Spleen (tissue), 11 donors: ENCODE data around the gene PIGV. TPM values are rescaled to one million over a fixed set of nuclear protein-coding genes. Genes with fewer than 3 reads are reported as not detected.

ENCODE experiments used
- DNase-seq: peaks from one replicate; pipeline ENCODE4 v3.0.0-alpha.2; 2020
- H3K27ac ChIP-seq, 8 donors: fragments of 200-600 bp; sonication (generic) in 7 of 8; 1 replicate in 4 of 8; 2 replicates in 4 of 8; pipeline versions ENCODE4 v1.5.0 to v1.8.0; 2016 to 2021; ENCODE audit warnings: inconsistent platforms in 4 of 8, mild to moderate bottlenecking in 4 of 8, moderate library complexity in 1 of 8
- H3K27me3 ChIP-seq, 7 donors: fragments of 200-600 bp; sonication (generic) in 6 of 7; replicated peaks in 1 of 7; 1 replicate in 4 of 7; 2 replicates in 3 of 7; pipeline versions ENCODE4 v1.5.0 to v1.8.0; 2016 to 2021; ENCODE audit warnings: inconsistent platforms in 3 of 7, mild to moderate bottlenecking in 1 of 7
- H3K36me3 ChIP-seq, 6 donors: fragments of 200-600 bp; sonication (generic) in 5 of 6; 1 replicate in 4 of 6; 2 replicates in 2 of 6; pipeline versions ENCODE4 v1.5.0 to v1.8.0; 2016 to 2021; ENCODE audit warnings: inconsistent platforms in 2 of 6
- H3K4me1 ChIP-seq, 6 donors: fragments of 200-600 bp; sonication (generic) in 5 of 6; 1 replicate in 3 of 6; 2 replicates in 3 of 6; pipeline versions ENCODE4 v1.5.0 to v1.8.0; 2016 to 2021; ENCODE audit warnings: inconsistent platforms in 3 of 6
- H3K4me3 ChIP-seq, 8 donors: fragments of 200-600 bp; sonication (generic) in 7 of 8; 1 replicate in 4 of 8; 2 replicates in 4 of 8; pipeline versions ENCODE4 v1.5.0 to v1.8.0; 2016 to 2021; ENCODE audit warnings: inconsistent platforms in 4 of 8, mild to moderate bottlenecking in 4 of 8, moderate library complexity in 2 of 8
- H3K9me3 ChIP-seq, 8 donors: fragments of 200-600 bp; sonication (generic) in 7 of 8; 1 replicate in 4 of 8; 2 replicates in 4 of 8; pipeline versions ENCODE4 v1.5.0 to v1.8.0; 2016 to 2021; ENCODE audit warnings: inconsistent platforms in 4 of 8
- CTCF ChIP-seq, 11 experiments: fragments of 200-600 bp in 7 of 11; fragments of 450-650 bp in 4 of 11; sonication (generic) in 4 of 11; IDR thresholded peaks in 8 of 11; conservative IDR thresholded peaks in 3 of 11; 1 replicate in 7 of 11; 2 replicates in 4 of 11; pipeline versions ENCODE4 v1.4.0 to v1.8.0; 2016 to 2021; ENCODE audit warnings: antibody characterized with exemption in 11 of 11, inconsistent platforms in 4 of 11, mild to moderate bottlenecking in 1 of 11
- POLR2A ChIP-seq, 3 donors: fragments of 450-650 bp; IDR thresholded peaks; one replicate each; pipeline ENCODE4 v1.5.1; 2017; ENCODE audit warnings: antibody characterized with exemption in 3 of 3, mild to moderate bottlenecking in 1 of 3
- POLR2AphosphoS5 ChIP-seq, 3 donors: sonication (generic); formaldehyde crosslinking; IDR thresholded peaks; one replicate each; pipeline ENCODE4 v1.5.1; 2017; ENCODE audit warnings: antibody characterized with exemption in 3 of 3
- WGBS, 5 donors: extraction: QIAGEN DNeasy Blood & Tissue Kit in 3 of 5; methylation state at CpG; one replicate each; pipeline versions ENCODE4 v1.1.5 to v1.1.7; 2013 to 2018; 5-methylcytosine and 5-hydroxymethylcytosine counted together
- intact Hi-C: fragments of 100-400 bp; cut with DNase I; formaldehyde crosslinking; loops from one replicate; pipeline ENCODE4 v1.15.0; 2023; ENCODE audit warnings: low total_unique reads
- polyA plus RNA-seq, 3 donors: library from polyadenylated mRNA; stranded (reverse); fragments of 200-250 nt; gene quantifications; one replicate each; pipeline ENCODE4 v1.2.1, GENCODE V29; 2013
- total RNA-seq, 7 donors: library from RNA; depleted of rRNA in 3 of 7; stranded (reverse); fragments of >200 nt in 3 of 7; fragmentation: NEBNext Ultra II Directional in 4 of 7; extraction: Animal tissue kit (Norgen Biotek cat#: 25700) in 4 of 7; gene quantifications; one replicate each; pipeline versions ENCODE4 v1.1.0 to v1.2.1, GENCODE V29; 2016 to 2021
- donor health status: healthy with polysubstance abuse.
- donor health status: DM: no; HTN: no; CAD: no; lungs with moderate emphysema.
- donor health status: DM: no; HTN: no; CAD: no.
- donor health status: Bipolar disorder and iron deficiency.
- donor health status: healthy.
- donor health status: DM: no; HTN: no; CAD: no.
- donor health status: DM: yes; HTN: yes; CAD: no.

The PIGV gene
- total and polyA plus RNA-seq, 10 donors = 4.8 to 21.8 (median 10.3) TPM

- WGBS, 5 donors = 78 to 88% (median 81%) methylated on average over 3 of the region's 3 CpGs
- TF ChIP-seq CTCF (IDR thresholded peaks at IDR 0.05 in 8 of 11, conservative IDR thresholded peaks at IDR 0.05 in 3 of 11) = no peak
- TF ChIP-seq POLR2A (IDR thresholded peaks at IDR 0.05) = no peak
- no peak for TF ChIP-seq POLR2AphosphoS5 (IDR thresholded peaks at IDR 0.05)
- peaks cover 0 to 60% (median 36%) of the 10 kb centered on the region in 6 donors for H3K36me3 ChIP-seq
- no peak overlapping the region for H3K4me3 ChIP-seq
- peaks cover 39 to 93% (median 61%) of the 10 kb centered on the region in 6 donors for H3K4me1 ChIP-seq
- intact Hi-C loops = no loop called here
- no peak for DNase-seq
- H3K9me3 ChIP-seq = no peaks in the 10 kb centered on the region
- peak overlapping the region in 7 of 8 donors; percentile 33 to 100 (median 99) for H3K27ac ChIP-seq
- H3K27me3 ChIP-seq = no peaks in the 10 kb centered on the region
Observed at GRCh38 chr1:26782521-26783212, 5.1 kb upstream of the PIGV start.

- Histone ChIP-seq H3K27me3 (no peaks in the 10 kb centered on the region), H3K9me3 (no peaks in the 10 kb centered on the region), H3K4me3 (no peak overlapping the region), H3K4me1 (peaks cover 39 to 92% (median 60%) of the 10 kb centered on the region in 6 donors), H3K36me3 (peaks cover 0 to 51% (median 26%) of the 10 kb centered on the region in 6 donors), H3K27ac (peak overlapping the region; percentile 50 to 100 (median 99))
- no peak for DNase-seq
- intact Hi-C loops = no loop called here
- TF ChIP-seq POLR2AphosphoS5 (IDR thresholded peaks at IDR 0.05) (no peak), CTCF (IDR thresholded peaks at IDR 0.05 in 8 of 11, conservative IDR thresholded peaks at IDR 0.05 in 3 of 11) (no peak), POLR2A (IDR thresholded peaks at IDR 0.05) (no peak)
- WGBS, 5 donors = 77 to 89% (median 81%) methylated on average over 5 of the region's 5 CpGs
Observed at GRCh38 chr1:26783646-26784022, 4.1 kb upstream of the PIGV start.

GRCh38 chr1:26784023-26784871 lies 3.5 kb upstream of the PIGV start:
- Histone ChIP-seq H3K9me3 (no peaks in the 10 kb centered on the region), H3K4me3 (peak overlapping the region in 1 of 8 donors; percentile 3), H3K27me3 (no peaks in the 10 kb centered on the region), H3K4me1 (peaks cover 39 to 92% (median 63%) of the 10 kb centered on the region in 6 donors), H3K36me3 (peaks cover 0 to 44% (median 20%) of the 10 kb centered on the region in 6 donors), H3K27ac (peak overlapping the region; percentile 96 to 100 (median 99))
- TF ChIP-seq POLR2AphosphoS5 (IDR thresholded peaks at IDR 0.05) (peak in 1 of 3 donors; percentile 60), POLR2A (IDR thresholded peaks at IDR 0.05) (no peak), CTCF (IDR thresholded peaks at IDR 0.05 in 8 of 11, conservative IDR thresholded peaks at IDR 0.05 in 3 of 11) (no peak)
- intact Hi-C loops = no loop called here
- 84 to 96% (median 87%) methylated on average over 2 of the region's 2 CpGs for WGBS, 5 donors
- DNase-seq = no peak

GRCh38 chr1:26784886-26785285 lies 2.9 kb upstream of the PIGV start:
- no peaks in the 10 kb centered on the region for H3K9me3 ChIP-seq
- WGBS, 5 donors = 94 to 100% (median 98%) methylated on average over 1 of the region's 1 CpG
- intact Hi-C loops = loop anchor here (5.0 kb wide), 1 partner anchor 88 kb away; the partner anchor contains the start of gene ARID1A
- H3K4me3 ChIP-seq = peak overlapping the region in 1 of 8 donors; percentile 3
- H3K4me1 ChIP-seq = peaks cover 44 to 93% (median 66%) of the 10 kb centered on the region in 6 donors
- H3K27me3 ChIP-seq = no peaks in the 10 kb centered on the region
- H3K27ac ChIP-seq = peak overlapping the region; percentile 96 to 100 (median 99)
- peaks cover 0 to 38% (median 13%) of the 10 kb centered on the region in 6 donors for H3K36me3 ChIP-seq
- DNase-seq = no peak
- TF ChIP-seq POLR2AphosphoS5 (IDR thresholded peaks at IDR 0.05) = no peak
- TF ChIP-seq CTCF (IDR thresholded peaks at IDR 0.05 in 8 of 11, conservative IDR thresholded peaks at IDR 0.05 in 3 of 11) = no peak
- no peak for TF ChIP-seq POLR2A (IDR thresholded peaks at IDR 0.05)
